Esophagus muscularis mucosa (tissue), 4 donors: Measurements from ENCODE around the gene SS18L1. TPM values are rescaled to one million over a fixed set of nuclear protein-coding genes. Genes with fewer than 3 reads are reported as not detected.

ENCODE experiments used
- DNase-seq: peaks from one replicate; pipeline ENCODE4 v3.0.0-alpha.2; 2017; ENCODE audit errors: extremely low spot score
- H3K27ac ChIP-seq, 4 donors: fragments of 200-600 bp; sonication (generic); replicated peaks in 1 of 4; 1 replicate in 3 of 4; 2 replicates in 1 of 4; pipeline ENCODE4 v1.5.1; 2016 to 2019; ENCODE audit warnings: mild to moderate bottlenecking in 1 of 4
- H3K27me3 ChIP-seq, 4 donors: fragments of 200-600 bp; sonication (generic); one replicate each; pipeline versions ENCODE4 v1.5.1 to v1.6.0; 2016 to 2019
- H3K36me3 ChIP-seq, 4 donors: fragments of 200-600 bp; sonication (generic); one replicate each; pipeline ENCODE4 v1.5.1; 2016 to 2019
- H3K4me1 ChIP-seq, 4 donors: fragments of 200-600 bp; sonication (generic); one replicate each; pipeline ENCODE4 v1.5.1; 2016 to 2019
- H3K4me3 ChIP-seq, 4 donors: fragments of 200-600 bp; sonication (generic); 1 replicate in 2 of 4; 2 replicates in 2 of 4; pipeline ENCODE4 v1.5.1; 2016 to 2019; ENCODE audit warnings: mild to moderate bottlenecking in 4 of 4, moderate library complexity in 1 of 4
- H3K9me3 ChIP-seq, 4 donors: fragments of 200-600 bp; sonication (generic); 1 replicate in 3 of 4; 2 replicates in 1 of 4; pipeline ENCODE4 v1.5.1; 2016 to 2019
- EP300 ChIP-seq: sonication (generic); formaldehyde crosslinking; IDR thresholded peaks from one replicate; pipeline ENCODE4 v1.6.1; 2017; ENCODE audit warnings: antibody characterized with exemption
- POLR2A ChIP-seq: fragments of 450-650 bp; IDR thresholded peaks from one replicate; pipeline ENCODE4 v1.6.1; 2017; ENCODE audit warnings: antibody characterized with exemption, moderate library complexity, mild to moderate bottlenecking, low read depth
- POLR2AphosphoS5 ChIP-seq, 2 donors: sonication (generic); formaldehyde crosslinking; IDR thresholded peaks; one replicate each; pipeline ENCODE4 v1.6.1; 2017; ENCODE audit warnings: antibody characterized with exemption in 2 of 2
- WGBS: methylation state at CpG from one replicate; pipeline ENCODE4 v1.1.5; 2018; 5-methylcytosine and 5-hydroxymethylcytosine counted together
- intact Hi-C: fragments of 100-400 bp; cut with DNase I; formaldehyde crosslinking; loops from one replicate; pipeline ENCODE4 v1.15.1; 2023
- total RNA-seq, 4 donors: library from RNA; depleted of rRNA; stranded (reverse); fragments of >200 nt; gene quantifications; one replicate each; pipeline versions ENCODE4 v1.1.0 to v1.2.1, GENCODE V29; 2016
- TF ChIP-seq, protein P1 (sequence below), 3 experiments: fragments of 200-600 bp in 2 of 3; fragments of 450-650 bp in 1 of 3; sonication (generic) in 2 of 3; IDR thresholded peaks; one replicate each; pipeline ENCODE4 v1.5.1; 2017 to 2019; ENCODE audit warnings: antibody characterized with exemption in 3 of 3, mild to moderate bottlenecking in 2 of 3, moderate library complexity in 1 of 3

Gene SS18L1
- total RNA-seq, 4 donors from 2014 or later = 9.1 to 13.3 (median 10.8) TPM

DNA sequence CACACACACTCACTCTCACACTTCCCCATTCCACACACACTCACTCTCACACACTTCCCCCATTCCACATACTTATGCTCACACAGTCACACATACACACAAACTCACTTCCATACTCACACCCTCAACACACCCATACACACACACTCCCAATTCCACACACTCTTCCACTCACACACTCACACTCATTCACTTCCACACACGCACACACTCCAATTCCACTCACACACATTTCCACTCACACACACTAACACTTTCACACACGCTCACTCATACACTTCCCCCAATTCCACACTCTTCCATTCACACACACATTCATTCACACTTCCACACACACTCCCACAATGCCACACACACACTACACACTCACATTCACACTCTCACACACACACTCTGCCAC, 86.7 kb downstream of the SS18L1 start:
- H3K27me3 ChIP-seq = peaks cover 0 to 82% (median 7%) of the 10 kb centered on the region in 4 donors
- no peak for DNase-seq
- no peak overlapping the region for H3K27ac ChIP-seq
- 92% methylated on average over 2 of the region's 2 CpGs for WGBS
- intact Hi-C loops = no loop called here
- no peaks in the 10 kb centered on the region for H3K36me3 ChIP-seq
- H3K4me3 ChIP-seq = no peak overlapping the region
- no peak for TF ChIP-seq POLR2A
- TF ChIP-seq EP300 = no peak
- TF ChIP-seq POLR2AphosphoS5 (IDR thresholded peaks at IDR 0.05) = no peak
- TF ChIP-seq, protein P1, sequence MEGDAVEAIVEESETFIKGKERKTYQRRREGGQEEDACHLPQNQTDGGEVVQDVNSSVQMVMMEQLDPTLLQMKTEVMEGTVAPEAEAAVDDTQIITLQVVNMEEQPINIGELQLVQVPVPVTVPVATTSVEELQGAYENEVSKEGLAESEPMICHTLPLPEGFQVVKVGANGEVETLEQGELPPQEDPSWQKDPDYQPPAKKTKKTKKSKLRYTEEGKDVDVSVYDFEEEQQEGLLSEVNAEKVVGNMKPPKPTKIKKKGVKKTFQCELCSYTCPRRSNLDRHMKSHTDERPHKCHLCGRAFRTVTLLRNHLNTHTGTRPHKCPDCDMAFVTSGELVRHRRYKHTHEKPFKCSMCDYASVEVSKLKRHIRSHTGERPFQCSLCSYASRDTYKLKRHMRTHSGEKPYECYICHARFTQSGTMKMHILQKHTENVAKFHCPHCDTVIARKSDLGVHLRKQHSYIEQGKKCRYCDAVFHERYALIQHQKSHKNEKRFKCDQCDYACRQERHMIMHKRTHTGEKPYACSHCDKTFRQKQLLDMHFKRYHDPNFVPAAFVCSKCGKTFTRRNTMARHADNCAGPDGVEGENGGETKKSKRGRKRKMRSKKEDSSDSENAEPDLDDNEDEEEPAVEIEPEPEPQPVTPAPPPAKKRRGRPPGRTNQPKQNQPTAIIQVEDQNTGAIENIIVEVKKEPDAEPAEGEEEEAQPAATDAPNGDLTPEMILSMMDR (IDR thresholded peaks at IDR 0.05) = no peak
- H3K9me3 ChIP-seq = no peaks in the 10 kb centered on the region
- peaks cover 0 to 8% (median 0%) of the 10 kb centered on the region in 4 donors for H3K4me1 ChIP-seq

DNA sequence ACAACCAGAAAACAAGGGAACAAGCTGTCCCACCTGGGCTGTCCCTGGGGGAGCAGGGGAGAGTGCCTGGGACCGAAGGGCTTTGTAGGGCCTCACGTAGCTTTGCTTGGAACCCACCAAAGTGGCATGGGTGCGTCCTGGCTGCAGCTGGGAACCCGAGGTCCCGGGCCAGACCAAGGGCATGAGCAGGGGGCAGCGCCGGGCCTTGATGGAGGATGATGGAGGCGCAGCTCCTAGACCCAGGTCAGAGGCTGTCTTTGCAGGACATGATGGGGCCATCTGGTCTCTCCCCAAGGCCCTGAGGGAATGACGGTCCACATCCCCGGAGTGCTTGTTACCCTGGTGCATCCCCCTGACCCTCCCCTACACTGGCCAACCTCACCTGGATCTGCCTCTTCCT, 87.1 kb downstream of the SS18L1 start:
- intact Hi-C loops = no loop called here
- Histone ChIP-seq H3K36me3 (no peaks in the 10 kb centered on the region), H3K27me3 (peaks cover 0 to 80% (median 7%) of the 10 kb centered on the region in 4 donors), H3K9me3 (no peaks in the 10 kb centered on the region), H3K27ac (no peak overlapping the region), H3K4me1 (peaks cover 0 to 8% (median 0%) of the 10 kb centered on the region in 4 donors), H3K4me3 (no peak overlapping the region)
- 86% methylated on average over 2 of the region's 10 CpGs for WGBS
- TF ChIP-seq POLR2AphosphoS5 (IDR thresholded peaks at IDR 0.05) (no peak), POLR2A (no peak), EP300 (no peak)
- TF ChIP-seq, protein P1 (IDR thresholded peaks at IDR 0.05) = no peak
- DNase-seq = no peak

DNA sequence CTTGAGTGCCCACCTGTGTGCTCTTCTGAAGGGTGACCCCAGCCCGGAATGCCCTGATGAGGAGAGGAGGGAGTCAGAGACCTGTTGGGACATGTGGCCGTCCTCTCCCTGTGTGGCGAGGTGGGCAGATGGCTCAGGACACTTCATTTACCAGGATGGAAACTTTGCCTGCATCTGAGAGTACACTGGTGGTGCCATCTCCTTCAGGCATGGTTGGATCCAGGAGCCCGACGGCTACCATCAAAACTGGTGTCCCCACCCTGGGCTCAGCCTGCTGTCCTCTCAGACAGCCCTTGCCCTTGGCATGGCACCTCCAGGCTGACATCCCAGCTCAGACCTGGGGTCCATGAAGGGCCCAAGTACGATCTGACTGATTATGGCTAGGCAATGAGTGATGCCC, 87.7 kb downstream of the SS18L1 start:
- Histone ChIP-seq H3K4me1 (peaks cover 0 to 8% (median 0%) of the 10 kb centered on the region in 4 donors), H3K9me3 (no peaks in the 10 kb centered on the region), H3K27ac (no peak overlapping the region), H3K4me3 (no peak overlapping the region), H3K27me3 (peaks cover 0 to 77% (median 7%) of the 10 kb centered on the region in 4 donors), H3K36me3 (no peaks in the 10 kb centered on the region)
- DNase-seq = no peak
- WGBS = 90% methylated on average over 5 of the region's 6 CpGs
- no peak for TF ChIP-seq EP300
- no peak for TF ChIP-seq POLR2AphosphoS5 (IDR thresholded peaks at IDR 0.05)
- no peak for TF ChIP-seq POLR2A
- TF ChIP-seq, protein P1 (IDR thresholded peaks at IDR 0.05) = no peak
- intact Hi-C loops = no loop called here

Other genes starting within 250 kb of the SS18L1 start
- gene TAF4, start 77.9 kb upstream of the SS18L1 start, total RNA-seq = 10 to 100 TPM; 12.0 to 19.9 (median 16.2) TPM
- 10 to 100 TPM; 24.9 to 38.8 (median 32.4) TPM for gene LSM14B, start 21.3 kb upstream of the SS18L1 start, total RNA-seq
- 100 to 1,000 TPM; 261 to 349 (median 304) TPM for gene PSMA7, start 375 bp upstream of the SS18L1 start, total RNA-seq
- gene MTG2, start 39.3 kb downstream of the SS18L1 start, total RNA-seq = 10 to 100 TPM; 21.6 to 26.5 (median 26.0) TPM
- not detected for gene HRH3, start 76.5 kb downstream of the SS18L1 start, total RNA-seq
- gene OSBPL2, start 94.8 kb downstream of the SS18L1 start, total RNA-seq = 10 to 100 TPM; 34.5 to 52.7 (median 44.2) TPM
- 100 to 1,000 TPM; 127 to 184 (median 173) TPM for gene ADRM1, start 159.2 kb downstream of the SS18L1 start, total RNA-seq
- 100 to 1,000 TPM in 3 of 4 donors, 10 to 100 TPM in 1; 70.1 to 257 (median 150) TPM for gene LAMA5, start 223.5 kb downstream of the SS18L1 start, total RNA-seq
- 1,000 to 10,000 TPM in 2 of 4 donors, 100 to 1,000 TPM in 2; 581 to 2,787 (median 1,391) TPM for gene RPS21, start 243.3 kb downstream of the SS18L1 start, total RNA-seq